Measurements from ENCODE around the gene BRINP2.

BRINP2 gene

GRCh38 chr1:177238967-177239366 lies 68.2 kb downstream of the BRINP2 start:
- no peak for ATAC-seq
- TF ChIP-seq ESRRG (CRISPR knock-in tag; IDR thresholded peaks at IDR 0.05): no peak

GRCh38 chr1:177239792-177240191 lies 69.0 kb downstream of the BRINP2 start:
- no peak for ATAC-seq
- TF ChIP-seq GLIS3 (CRISPR knock-in tag; IDR thresholded peaks at IDR 0.05) (no peak), ZNF565 (CRISPR knock-in tag; conservative IDR thresholded peaks at IDR 0.05; ENCODE audit: low read depth) (no peak), RARB (CRISPR knock-in tag; IDR thresholded peaks at IDR 0.05) (no peak), ZFP3 (CRISPR knock-in tag; IDR thresholded peaks at IDR 0.05) (no peak), SNAI2 (CRISPR knock-in tag; IDR thresholded peaks at IDR 0.05) (no peak), BACH2 (CRISPR knock-in tag; IDR thresholded peaks at IDR 0.05; ENCODE audit: borderline replicate concordance) (no peak), TCF4 (CRISPR knock-in tag; IDR thresholded peaks at IDR 0.05; ENCODE audit: borderline replicate concordance) (no peak), OSR1 (CRISPR knock-in tag; IDR thresholded peaks at IDR 0.05) (no peak), CSDC2 (CRISPR knock-in tag; IDR thresholded peaks at IDR 0.05) (no peak), TSHZ2 (CRISPR knock-in tag; IDR thresholded peaks at IDR 0.05) (no peak), ZNF8 (CRISPR knock-in tag; IDR thresholded peaks at IDR 0.05) (no peak), PATZ1 (CRISPR knock-in tag; IDR thresholded peaks at IDR 0.05; ENCODE audit: borderline replicate concordance) (no peak)

GRCh38 chr1:177243773-177244172 lies 73.0 kb downstream of the BRINP2 start:
- ATAC-seq: no peak
- no peak for TF ChIP-seq ZFP30 (CRISPR knock-in tag; IDR thresholded peaks at IDR 0.05)
- TF ChIP-seq BACH2 (CRISPR knock-in tag; IDR thresholded peaks at IDR 0.05; ENCODE audit: borderline replicate concordance): no peak
- no peak for TF ChIP-seq CSDC2 (CRISPR knock-in tag; IDR thresholded peaks at IDR 0.05)
- no peak for TF ChIP-seq ESRRG (CRISPR knock-in tag; IDR thresholded peaks at IDR 0.05)
- no peak for TF ChIP-seq ARNTL (CRISPR knock-in tag; IDR thresholded peaks at IDR 0.05; ENCODE audit: borderline replicate concordance, low read depth)
- TF ChIP-seq PPARA (CRISPR knock-in tag; IDR thresholded peaks at IDR 0.05; ENCODE audit: borderline replicate concordance): no peak
- TF ChIP-seq TCF4 (CRISPR knock-in tag; IDR thresholded peaks at IDR 0.05; ENCODE audit: borderline replicate concordance): no peak
- TF ChIP-seq SNAI2 (CRISPR knock-in tag; IDR thresholded peaks at IDR 0.05): no peak
- no peak for TF ChIP-seq ZC3H10 (CRISPR knock-in tag; IDR thresholded peaks at IDR 0.05)
- no peak for TF ChIP-seq ZNF565 (CRISPR knock-in tag; conservative IDR thresholded peaks at IDR 0.05; ENCODE audit: low read depth)
- no peak for TF ChIP-seq ZNF8 (CRISPR knock-in tag; IDR thresholded peaks at IDR 0.05)
- no peak for TF ChIP-seq POU6F1 (CRISPR knock-in tag; IDR thresholded peaks at IDR 0.05; ENCODE audit: borderline replicate concordance, low read depth)
- TF ChIP-seq CREB5 (CRISPR knock-in tag; IDR thresholded peaks at IDR 0.05; ENCODE audit: low read depth): no peak
- TF ChIP-seq ZFP3 (CRISPR knock-in tag; IDR thresholded peaks at IDR 0.05): no peak
- no peak for TF ChIP-seq ZNF70 (CRISPR knock-in tag; IDR thresholded peaks at IDR 0.05)
- no peak for TF ChIP-seq GLIS3 (CRISPR knock-in tag; IDR thresholded peaks at IDR 0.05)
- no peak for TF ChIP-seq TSHZ2 (CRISPR knock-in tag; IDR thresholded peaks at IDR 0.05)
- no peak for TF ChIP-seq PATZ1 (CRISPR knock-in tag; IDR thresholded peaks at IDR 0.05; ENCODE audit: borderline replicate concordance)
- no peak for TF ChIP-seq RARB (CRISPR knock-in tag; IDR thresholded peaks at IDR 0.05)
- TF ChIP-seq CSRNP3 (CRISPR knock-in tag; IDR thresholded peaks at IDR 0.05): no peak
